ENCODE measurements around the gene HOXC6. TPM values are rescaled to one million over a fixed set of nuclear protein-coding genes. Genes with fewer than 3 reads are reported as not detected.
A peak's percentile ranks its signal among the peaks of the same experiment; 100 is the strongest.

HOXC6 gene
- not detected in 2 replicates for total RNA-seq

GRCh38 chr12:54028314-54029201, at the start of gene HOXC6:
Gene HOXC6 (plus strand): TSS chr12:54028440. CDS start chr12:54028522, 82 bp downstream.
- Mint-ChIP-seq H3K9me3 (no peaks in the 10 kb centered on the region), H3K27ac (no peak within 1 kb of the TSS), H3K36me3 (ENCODE audit: low read depth) (no peaks in the 10 kb centered on the region), H3K4me1 (ENCODE audit: low read depth) (peaks cover 13% of the 10 kb centered on the region), H3K4me3 (ENCODE audit: low read depth) (no peak within 1 kb of the TSS), H3K27me3 (ENCODE audit: low read depth) (peaks cover 86% of the 10 kb centered on the region)
- intact Hi-C loops (cut with micrococcal nuclease), result loop anchor here (2.0 kb wide), 1 partner anchor 22 kb away; no protein-coding TSS in a partner anchor
- DNase-seq (ENCODE audit: low spot score), result no peak

GRCh38 chr12:53978477-53979356, 49.5 kb upstream of the HOXC6 start:
- DNase-seq (ENCODE audit: low spot score), result no peak
- H3K36me3 Mint-ChIP-seq (ENCODE audit: low read depth), result no peaks in the 10 kb centered on the region
- H3K4me3 Mint-ChIP-seq (ENCODE audit: low read depth), result no peak overlapping the region
- H3K27me3 Mint-ChIP-seq (ENCODE audit: low read depth), result peaks cover 85% of the 10 kb centered on the region
- H3K9me3 Mint-ChIP-seq, result no peaks in the 10 kb centered on the region
- H3K4me1 Mint-ChIP-seq (ENCODE audit: low read depth), result peaks cover 3% of the 10 kb centered on the region
- no peak overlapping the region for H3K27ac Mint-ChIP-seq
- intact Hi-C loops (cut with micrococcal nuclease), result loop anchor here (2.0 kb wide), 1 partner anchor 18 kb away; no protein-coding TSS in a partner anchor

GRCh38 chr12:53980104-53980801, 48.0 kb upstream of the HOXC6 start:
- Mint-ChIP-seq H3K36me3 (ENCODE audit: low read depth) (no peaks in the 10 kb centered on the region), H3K27ac (no peak overlapping the region), H3K9me3 (no peaks in the 10 kb centered on the region), H3K4me1 (ENCODE audit: low read depth) (peaks cover 4% of the 10 kb centered on the region), H3K4me3 (ENCODE audit: low read depth) (no peak overlapping the region), H3K27me3 (ENCODE audit: low read depth) (peaks cover 88% of the 10 kb centered on the region)
- intact Hi-C loops (cut with micrococcal nuclease), result no loop called here
- DNase-seq (ENCODE audit: low spot score), result no peak

- H3K27me3 Mint-ChIP-seq (ENCODE audit: low read depth), result peaks cover 87% of the 10 kb centered on the region
- H3K36me3 Mint-ChIP-seq (ENCODE audit: low read depth), result no peaks in the 10 kb centered on the region
- H3K27ac Mint-ChIP-seq, result no peak overlapping the region
- DNase-seq (ENCODE audit: low spot score), result no peak
- no peak overlapping the region for H3K4me3 Mint-ChIP-seq (ENCODE audit: low read depth)
- no peaks in the 10 kb centered on the region for H3K9me3 Mint-ChIP-seq
- H3K4me1 Mint-ChIP-seq (ENCODE audit: low read depth), result peaks cover 5% of the 10 kb centered on the region
- intact Hi-C loops (cut with micrococcal nuclease), result no loop called here
Observed at GRCh38 chr12:53980802-53981496, 47.3 kb upstream of the HOXC6 start.

- peaks cover 88% of the 10 kb centered on the region for H3K27me3 Mint-ChIP-seq (ENCODE audit: low read depth)
- no peaks in the 10 kb centered on the region for H3K9me3 Mint-ChIP-seq
- H3K4me3 Mint-ChIP-seq (ENCODE audit: low read depth), result no peak overlapping the region
- no peak overlapping the region for H3K27ac Mint-ChIP-seq
- peaks cover 9% of the 10 kb centered on the region for H3K4me1 Mint-ChIP-seq (ENCODE audit: low read depth)
- intact Hi-C loops (cut with micrococcal nuclease), result no loop called here
- no peaks in the 10 kb centered on the region for H3K36me3 Mint-ChIP-seq (ENCODE audit: low read depth)
- no peak for DNase-seq (ENCODE audit: low spot score)
Observed at GRCh38 chr12:53981634-53982565, 46.3 kb upstream of the HOXC6 start.

- Mint-ChIP-seq H3K27ac (no peak overlapping the region), H3K9me3 (no peaks in the 10 kb centered on the region), H3K4me3 (ENCODE audit: low read depth) (no peak overlapping the region), H3K36me3 (ENCODE audit: low read depth) (no peaks in the 10 kb centered on the region), H3K27me3 (ENCODE audit: low read depth) (peaks cover 90% of the 10 kb centered on the region), H3K4me1 (ENCODE audit: low read depth) (peaks cover 9% of the 10 kb centered on the region)
- DNase-seq (ENCODE audit: low spot score), result no peak
- intact Hi-C loops (cut with micrococcal nuclease), result no loop called here
Observed at GRCh38 chr12:53982648-53983567, 45.3 kb upstream of the HOXC6 start.

- H3K36me3 Mint-ChIP-seq (ENCODE audit: low read depth), result no peaks in the 10 kb centered on the region
- intact Hi-C loops (cut with micrococcal nuclease), result no loop called here
- no peak overlapping the region for H3K27ac Mint-ChIP-seq
Observed at GRCh38 chr12:53983568-53983949, 44.7 kb upstream of the HOXC6 start.

GRCh38 chr12:53983950-53984572, 44.2 kb upstream of the HOXC6 start:
- peaks cover 11% of the 10 kb centered on the region for H3K4me1 Mint-ChIP-seq (ENCODE audit: low read depth)
- H3K36me3 Mint-ChIP-seq (ENCODE audit: low read depth), result no peaks in the 10 kb centered on the region
- no peaks in the 10 kb centered on the region for H3K9me3 Mint-ChIP-seq
- H3K4me3 Mint-ChIP-seq (ENCODE audit: low read depth), result no peak overlapping the region
- H3K27me3 Mint-ChIP-seq (ENCODE audit: low read depth), result peaks cover 90% of the 10 kb centered on the region
- no peak overlapping the region for H3K27ac Mint-ChIP-seq
- no peak for DNase-seq (ENCODE audit: low spot score)
- intact Hi-C loops (cut with micrococcal nuclease), result loop anchor here (2.0 kb wide), 2 partner anchors 15 to 49 kb away; partner anchors contain the start of gene HOXC5

More at GRCh38 chr12:53983568-53983949, 44.7 kb upstream of the HOXC6 start:
- Mint-ChIP-seq H3K4me1 (ENCODE audit: low read depth) (peaks cover 9% of the 10 kb centered on the region), H3K27me3 (ENCODE audit: low read depth) (peaks cover 90% of the 10 kb centered on the region), H3K4me3 (ENCODE audit: low read depth) (no peak overlapping the region), H3K9me3 (no peaks in the 10 kb centered on the region)
- DNase-seq (ENCODE audit: low spot score), result no peak

- Mint-ChIP-seq H3K9me3 (no peaks in the 10 kb centered on the region), H3K4me3 (ENCODE audit: low read depth) (peak within 1 kb of the TSS; percentile 7), H3K27me3 (ENCODE audit: low read depth) (peaks cover 90% of the 10 kb centered on the region), H3K36me3 (ENCODE audit: low read depth) (no peaks in the 10 kb centered on the region), H3K27ac (no peak within 1 kb of the TSS), H3K4me1 (ENCODE audit: low read depth) (peaks cover 20% of the 10 kb centered on the region)
- DNase-seq (ENCODE audit: low spot score), result peak; percentile 69
- intact Hi-C loops (cut with micrococcal nuclease), result loop anchor here (2.0 kb wide), 2 partner anchors 14 to 48 kb away; partner anchors contain the start of gene HOXC5
Observed at GRCh38 chr12:53984901-53985691, 43.1 kb upstream of the HOXC6 start, which contains the start of gene HOXC10. Gene HOXC10 (plus strand): TSS chr12:53985146. CDS start chr12:53985260, 114 bp downstream.

GRCh38 chr12:53985692-53985993, 42.6 kb upstream of the HOXC6 start:
- Mint-ChIP-seq H3K9me3 (no peaks in the 10 kb centered on the region), H3K27ac (no peak overlapping the region), H3K36me3 (ENCODE audit: low read depth) (no peaks in the 10 kb centered on the region), H3K27me3 (ENCODE audit: low read depth) (peaks cover 90% of the 10 kb centered on the region), H3K4me1 (ENCODE audit: low read depth) (peaks cover 21% of the 10 kb centered on the region), H3K4me3 (ENCODE audit: low read depth) (no peak overlapping the region)
- no peak for DNase-seq (ENCODE audit: low spot score)
- intact Hi-C loops (cut with micrococcal nuclease), result loop anchor here (2.0 kb wide), 2 partner anchors 13 to 47 kb away; partner anchors contain the start of gene HOXC5
